Caco-2 (cell line): ENCODE results near the gene MYH7B. TPM values are rescaled to one million over a fixed set of nuclear protein-coding genes. Genes with fewer than 3 reads are reported as not detected.

ENCODE experiments used
- BruUV-seq: library from RNA; stranded (reverse); fragments of 400-500 nt; replicated peaks from 2 replicates; lab custom pipeline; 2021; lab: Mats Ljungman, UMichigan
- CTCF ChIA-PET: fragments of 300-600 bp; sonication (Branson Sonifier 250); formaldehyde crosslinking; loops from one replicate; lab custom pipeline; 2022; ENCODE audit warnings: antibody characterized with exemption; lab: Charles Lee
- POLR2A ChIA-PET: fragments of 300-600 bp; sonication (Branson Sonifier 250); formaldehyde crosslinking; loops from one replicate; lab custom pipeline; 2022; ENCODE audit warnings: antibody characterized with exemption; lab: Charles Lee
- DNase-seq, 2 experiments: peaks; one replicate each; pipeline versions ENCODE4 v3.0.0 to v3.0.0-alpha.2; 2020 to 2022
- H3K27me3 ChIP-seq: replicated peaks from 2 replicates; pipeline ENCODE4 v1.6.0; 2011; ENCODE audit warnings: low read length; ENCODE audit not compliant: control insufficient read depth, insufficient read depth
- H3K36me3 ChIP-seq: 2 replicates; pipeline ENCODE4 v1.5.1; 2011; ENCODE audit warnings: low read length; ENCODE audit not compliant: control insufficient read depth, insufficient read depth
- H3K4me1 ChIP-seq: fragments of 250-450 bp; sonication (Bioruptor Pico); 2 replicates; pipeline ENCODE4 v1.5.1; 2020; ENCODE audit warnings: mild to moderate bottlenecking
- H3K4me3 ChIP-seq: 2 replicates; pipeline ENCODE4 v1.5.1; 2011; ENCODE audit warnings: low read depth, mild to moderate bottlenecking, control low read depth, low read length
- H3K9me3 ChIP-seq: fragments of 250-450 bp; sonication (Bioruptor Pico); 2 replicates; pipeline ENCODE4 v1.5.1; 2020; ENCODE audit warnings: mild to moderate bottlenecking, moderate library complexity
- H3K27ac Mint-ChIP-seq: one replicate; pipeline ENCODE4 v1.8.0; 2022; ENCODE audit warnings: mixed read lengths; ENCODE audit not compliant: unreplicated experiment
- H3K27me3 Mint-ChIP-seq: one replicate; pipeline ENCODE4 v1.8.0; 2022; ENCODE audit warnings: mixed read lengths; ENCODE audit not compliant: insufficient read depth, unreplicated experiment
- H3K36me3 Mint-ChIP-seq: one replicate; pipeline ENCODE4 v1.8.0; 2022; ENCODE audit warnings: mild to moderate bottlenecking, mixed read lengths; ENCODE audit not compliant: insufficient read depth, unreplicated experiment
- H3K4me1 Mint-ChIP-seq: one replicate; pipeline ENCODE4 v1.8.0; 2022; ENCODE audit warnings: low read depth, mixed read lengths; ENCODE audit not compliant: unreplicated experiment
- H3K4me3 Mint-ChIP-seq: one replicate; pipeline ENCODE4 v1.8.0; 2022; ENCODE audit warnings: mild to moderate bottlenecking, moderate library complexity, mixed read lengths; ENCODE audit not compliant: unreplicated experiment
- H3K9me3 Mint-ChIP-seq: one replicate; pipeline ENCODE4 v1.8.0; 2022; ENCODE audit warnings: mixed read lengths; ENCODE audit not compliant: unreplicated experiment
- CTCF ChIP-seq, 2 experiments: fragments of 200-600 bp in 1 of 2; IDR thresholded peaks; 1 replicate in 1 of 2; 2 replicates in 1 of 2; pipeline versions ENCODE4 v1.5.1 to v1.8.0; 2011 to 2022; ENCODE audit warnings: antibody characterized with exemption in 1 of 2, control low read depth in 1 of 2, inconsistent platforms in 1 of 2, low read depth in 1 of 2, low read length in 1 of 2, mild to moderate bottlenecking in 1 of 2, moderate library complexity in 1 of 2; ENCODE audit not compliant: insufficient read depth in 1 of 2, severe bottlenecking in 1 of 2, unreplicated experiment in 1 of 2
- intact Hi-C: fragments of 100-400 bp; cut with micrococcal nuclease; formaldehyde crosslinking; loops from one replicate; pipeline ENCODE4 v1.10.0; 2022; ENCODE audit not compliant: unreplicated experiment
- total RNA-seq: library from RNA; stranded (reverse); gene quantifications from 2 replicates; pipeline ENCODE4 v1.2.3, GENCODE V29; 2022

Gene MYH7B
- total RNA-seq, 1 experiment from 2014 or later: 2.5 TPM

GRCh38 chr20:34954904-34955230 is 801 bp upstream of the MYH7B start:
- Mint-ChIP-seq H3K9me3 (no peaks in the 10 kb centered on the region), H3K27ac (peak overlapping the region; percentile 96), H3K36me3 (peaks cover 22% of the 10 kb centered on the region), H3K4me1 (peaks cover 25% of the 10 kb centered on the region), H3K27me3 (no peaks in the 10 kb centered on the region), H3K4me3 (peak overlapping the region; percentile 90)
- ChIA-PET CTCF (interaction anchor here (0.6 to 4.2 kb wide), 8 partner anchors 15 to 764 kb away, joined by 3 to 331 read pairs (median 8); partner anchors contain the start of genes ACSS2 and GGT7), POLR2A (interaction anchor here (0.5 to 2.8 kb wide), 7 partner anchors 21 to 999 kb away, joined by 3 to 86 read pairs (median 6); partner anchors contain the start of genes ACSS2, SCAND1 and TRPC4AP)
- Histone ChIP-seq H3K36me3 (no peaks in the 10 kb centered on the region), H3K4me3 (peak overlapping the region; percentile 57), H3K9me3 (no peaks in the 10 kb centered on the region), H3K4me1 (peaks cover 5% of the 10 kb centered on the region), H3K27me3 (no peaks in the 10 kb centered on the region)
- DNase-seq: peak; percentile 71 to 81
- no peak for TF ChIP-seq CTCF (IDR thresholded peaks at IDR 0.05; ENCODE audit: insufficient read depth in 1 of 2, low read depth in 1 of 2, low read length in 1 of 2, severe bottlenecking in 1 of 2, unreplicated experiment in 1 of 2)
- no TSS peak for BruUV-seq
- intact Hi-C loops: loop anchor here (1.0 to 10.0 kb wide), 4 partner anchors 79 to 250 kb away; partner anchors contain the start of genes ACSS2 and TRPC4AP

GRCh38 chr20:34956041-34956458 is 382 bp downstream of the MYH7B start:
- intact Hi-C loops: loop anchor here (10.0 kb wide), 1 partner anchor 249 kb away; no protein-coding TSS in a partner anchor
- no peak for DNase-seq
- H3K36me3 ChIP-seq: no peaks in the 10 kb centered on the region
- peaks cover 16% of the 10 kb centered on the region for H3K36me3 Mint-ChIP-seq
- H3K4me1 ChIP-seq: peaks cover 5% of the 10 kb centered on the region
- CTCF ChIA-PET: interaction anchor here (0.6 to 4.2 kb wide), 31 partner anchors 8 to 765 kb away, joined by 3 to 331 read pairs (median 4); partner anchors contain the start of genes ACSS2, GGT7, NCOA6 and TP53INP2
- peak overlapping the region; percentile 96 for H3K27ac Mint-ChIP-seq
- BruUV-seq: TSS peak; percentile 92
- H3K9me3 Mint-ChIP-seq: no peaks in the 10 kb centered on the region
- no peaks in the 10 kb centered on the region for H3K27me3 ChIP-seq
- peaks cover 25% of the 10 kb centered on the region for H3K4me1 Mint-ChIP-seq
- peak overlapping the region; percentile 57 for H3K4me3 ChIP-seq
- no peaks in the 10 kb centered on the region for H3K9me3 ChIP-seq
- H3K4me3 Mint-ChIP-seq: peak overlapping the region; percentile 90
- POLR2A ChIA-PET: interaction anchor here (0.6 to 2.8 kb wide), 18 partner anchors 11 to 998 kb away, joined by 3 to 86 read pairs (median 4); partner anchors contain the start of genes ACSS2, CEP250, GGT7 and NCOA6
- H3K27me3 Mint-ChIP-seq: no peaks in the 10 kb centered on the region
- TF ChIP-seq CTCF (IDR thresholded peaks at IDR 0.05; ENCODE audit: insufficient read depth in 1 of 2, low read depth in 1 of 2, low read length in 1 of 2, severe bottlenecking in 1 of 2, unreplicated experiment in 1 of 2): peak in 1 of 2 experiments; percentile 29

DNA sequence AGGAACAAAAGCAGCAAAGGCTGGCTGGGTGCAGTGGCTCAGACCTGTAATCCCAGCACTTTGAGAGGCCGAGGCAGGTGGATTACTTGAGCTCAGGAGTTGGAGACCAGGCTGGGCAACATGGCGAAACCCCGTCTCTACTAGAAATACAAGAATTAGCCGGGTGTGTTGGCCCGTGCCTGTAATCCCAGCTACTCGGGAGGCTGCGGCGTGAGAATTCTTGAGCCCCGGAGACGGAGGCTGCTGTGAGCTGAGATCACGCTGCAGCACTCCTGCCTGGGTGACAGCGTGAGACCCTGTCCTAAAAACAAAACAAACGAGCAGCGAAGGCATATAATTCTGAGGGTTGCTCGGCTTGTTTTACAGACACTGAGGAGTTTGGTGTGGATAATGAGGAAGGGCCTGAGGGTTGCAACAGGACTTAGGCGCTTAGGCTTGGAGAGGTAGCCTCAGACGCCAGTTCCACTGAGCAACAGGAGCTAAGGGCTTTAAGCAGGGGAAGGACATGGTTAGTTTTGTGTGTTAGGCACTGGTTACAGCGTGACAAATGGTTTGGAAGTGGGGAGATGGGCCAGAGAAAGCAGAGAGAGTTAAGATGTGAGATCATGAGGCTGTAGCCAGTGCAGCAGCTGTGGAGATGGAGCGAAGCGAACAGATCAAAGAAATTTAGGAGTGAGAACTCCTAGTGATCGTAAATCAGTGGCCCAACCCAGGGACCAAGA is 1.2 kb downstream of the MYH7B start:
- H3K9me3 ChIP-seq: no peaks in the 10 kb centered on the region
- Mint-ChIP-seq H3K4me3 (no peak overlapping the region), H3K27ac (peak overlapping the region; percentile 96), H3K36me3 (peaks cover 16% of the 10 kb centered on the region), H3K9me3 (no peaks in the 10 kb centered on the region), H3K4me1 (peaks cover 25% of the 10 kb centered on the region), H3K27me3 (no peaks in the 10 kb centered on the region)
- no peaks in the 10 kb centered on the region for H3K36me3 ChIP-seq
- POLR2A ChIA-PET: interaction anchor here (0.8 to 1.4 kb wide), 2 partner anchors 81 to 84 kb away, joined by 11 to 13 read pairs; partner anchors contain the start of genes ACSS2 and GGT7
- peaks cover 5% of the 10 kb centered on the region for H3K4me1 ChIP-seq
- BruUV-seq: no TSS peak
- no peaks in the 10 kb centered on the region for H3K27me3 ChIP-seq
- intact Hi-C loops: loop anchor here (10.0 kb wide), 1 partner anchor 248 kb away; no protein-coding TSS in a partner anchor
- no peak overlapping the region for H3K4me3 ChIP-seq
- DNase-seq: no peak
- CTCF ChIA-PET: interaction anchor here (0.6 to 4.2 kb wide), 9 partner anchors 11 to 131 kb away, joined by 3 to 331 read pairs (median 8); partner anchors contain the start of genes ACSS2, GGT7 and NCOA6
- no peak for TF ChIP-seq CTCF (IDR thresholded peaks at IDR 0.05; ENCODE audit: insufficient read depth in 1 of 2, low read depth in 1 of 2, low read length in 1 of 2, severe bottlenecking in 1 of 2, unreplicated experiment in 1 of 2)
